ENCODE data around the gene CWC22. TPM values are rescaled to one million over a fixed set of nuclear protein-coding genes. Genes with fewer than 3 reads are reported as not detected.

CWC22 gene
- total and polyA plus RNA-seq, 2 donors (not counting 3 experiments of a cell fraction or from before 2014, with no cell fraction given), result 1.8 to 15.7 TPM

GRCh38 chr2:179917272-179917671 is 89.8 kb downstream of the CWC22 start:
- CTCF ChIA-PET, result no interaction called here
- Histone ChIP-seq H3K4me3 (replicated peaks in 1 of 3; ENCODE audit: insufficient read depth in 1 of 3, low read depth in 1 of 3, low read length in 3 of 3) (no peak overlapping the region), H4K20me1 (replicated peaks; ENCODE audit: control insufficient read depth, extremely low read depth, insufficient read depth, low read length) (no peaks in the 10 kb centered on the region), H3K27me3 (ENCODE audit: control insufficient read depth in 2 of 2, insufficient read depth in 2 of 2, low read length in 2 of 2) (no peaks in the 10 kb centered on the region), H3K9me1 (replicated peaks; ENCODE audit: control insufficient read depth, extremely low read depth, insufficient read depth, low read length) (no peaks in the 10 kb centered on the region), H3K9ac (replicated peaks; ENCODE audit: extremely low read depth, insufficient read depth, low read length) (no peak overlapping the region), H3K79me2 (ENCODE audit: control insufficient read depth, insufficient read depth, low read length) (no peaks in the 10 kb centered on the region), H3K9me3 (replicated peaks; ENCODE audit: control insufficient read depth, insufficient read depth, low read length) (no peaks in the 10 kb centered on the region), H3K4me2 (ENCODE audit: insufficient read depth, low read length) (no peak overlapping the region), H3K4me1 (ENCODE audit: control insufficient read depth, extremely low read depth, insufficient read depth, low read length) (no peaks in the 10 kb centered on the region), H3K36me3 (ENCODE audit: control insufficient read depth in 2 of 2, extremely low read depth in 1 of 2, insufficient read depth in 2 of 2, low read length in 2 of 2) (no peaks in the 10 kb centered on the region), H3K27ac (ENCODE audit: insufficient read depth, low read depth, low read length) (no peak overlapping the region), H2AFZ (ENCODE audit: low read depth, low read length) (no peak overlapping the region)
- no peak for TF ChIP-seq POLR2A (IDR thresholded peaks at IDR 0.05; ENCODE audit: low read depth, low read length)
- TF ChIP-seq FOS (IDR thresholded peaks at IDR 0.05; ENCODE audit: borderline replicate concordance, insufficient read depth, low read length), result no peak
- no peak for TF ChIP-seq POLR2AphosphoS5 (IDR thresholded peaks at IDR 0.05; ENCODE audit: insufficient read depth, low read depth, low read length)
- TF ChIP-seq MYC (IDR thresholded peaks at IDR 0.05; ENCODE audit: low read depth, low read length), result no peak
- no peak for TF ChIP-seq CTCF (IDR thresholded peaks at IDR 0.05; ENCODE audit: extremely low read depth in 1 of 2, insufficient read depth in 1 of 2, low read depth in 1 of 2, low read length in 2 of 2)
- TF ChIP-seq MAX (IDR thresholded peaks at IDR 0.05; ENCODE audit: insufficient read depth, insufficient read length), result no peak
- TF ChIP-seq EZH2 (IDR thresholded peaks at IDR 0.05; ENCODE audit: borderline replicate concordance, low read depth, low read length, severe bottlenecking), result no peak
- TF ChIP-seq GATA2 (IDR thresholded peaks at IDR 0.05; ENCODE audit: insufficient read depth, insufficient read length, low read depth, low read length), result no peak
- TF ChIP-seq JUN (IDR thresholded peaks at IDR 0.05; ENCODE audit: borderline replicate concordance, insufficient read depth, insufficient read length, low read depth), result no peak
- dilution Hi-C loops (cut with MboI; ENCODE audit: extremely low pct_ligation_motif_present, low sequenced_read_pairs), result no loop called here
- BruUV-seq (replicated peaks), result no TSS peak
- no peak for FAIRE-seq
- intact Hi-C loops (cut with micrococcal nuclease), result no loop called here
- POLR2A ChIA-PET, result no interaction called here
- DNase-seq (ENCODE audit: low read depth, low spot score), result no peak
